Chondrocyte (in vitro differentiated cells): ENCODE results near the gene IL22. TPM values are rescaled to one million over a fixed set of nuclear protein-coding genes. Genes with fewer than 3 reads are reported as not detected.

Experiments used
- DNase-seq: peaks from one replicate; pipeline ENCODE4 v3.0.0; 2021; ENCODE audit warnings: mixed read lengths, low spot score
- H3K27ac Mint-ChIP-seq: one replicate; pipeline ENCODE4 v1.8.0; 2021; ENCODE audit warnings: mild to moderate bottlenecking, moderate library complexity, mixed read lengths; ENCODE audit not compliant: unreplicated experiment
- H3K27me3 Mint-ChIP-seq: 2 replicates; pipeline ENCODE4 v1.8.0; 2021; ENCODE audit warnings: low read depth, mixed read lengths
- H3K36me3 Mint-ChIP-seq: 2 replicates; pipeline ENCODE4 v1.8.0; 2021; ENCODE audit warnings: low read depth, mixed read lengths
- H3K4me1 Mint-ChIP-seq: 2 replicates; pipeline ENCODE4 v1.8.0; 2021; ENCODE audit warnings: low read depth, mild to moderate bottlenecking, mixed read lengths
- H3K4me3 Mint-ChIP-seq: one replicate; pipeline ENCODE4 v1.8.0; 2021; ENCODE audit warnings: mild to moderate bottlenecking, moderate library complexity, mixed read lengths; ENCODE audit not compliant: unreplicated experiment
- H3K9me3 Mint-ChIP-seq: 2 replicates; pipeline ENCODE4 v1.8.0; 2021; ENCODE audit warnings: low read depth, mixed read lengths
- total RNA-seq: library from RNA; stranded (reverse); gene quantifications from 3 replicates; pipeline ENCODE4 v1.2.1, GENCODE V29; 2021
- TF ChIP-seq, protein P1 (sequence below): fragments of 200-600 bp; sonication (generic); IDR thresholded peaks from 2 replicates; pipeline ENCODE4 v1.5.0; 2021; ENCODE audit warnings: antibody characterized with exemption, mild to moderate bottlenecking, moderate library complexity

Gene IL22
- total RNA-seq, 1 donor from 2014 or later = not detected

DNA sequence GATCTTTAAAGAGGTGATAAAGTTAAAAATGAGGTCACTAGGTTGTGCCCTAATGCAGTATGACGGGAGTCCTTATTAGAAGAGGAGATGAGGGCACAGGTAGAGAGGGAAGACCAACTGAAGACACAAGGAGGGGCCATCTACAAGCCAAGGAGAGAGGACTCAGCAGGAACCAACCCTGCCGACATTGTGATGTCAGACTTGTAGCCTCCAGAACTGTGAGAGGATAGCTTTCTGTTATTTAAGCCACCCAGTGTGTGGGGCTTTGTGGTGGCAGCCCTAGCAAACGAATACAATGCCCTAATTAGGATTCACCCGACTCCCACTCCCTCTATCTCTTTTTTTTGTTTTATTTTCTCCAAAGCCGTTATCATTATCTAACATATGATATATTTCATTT lies 19.9 kb downstream of the IL22 start:
- Mint-ChIP-seq H3K4me1 (peaks cover 28% of the 10 kb centered on the region), H3K27me3 (no peaks in the 10 kb centered on the region), H3K4me3 (no peak overlapping the region), H3K36me3 (no peaks in the 10 kb centered on the region), H3K27ac (no peak overlapping the region), H3K9me3 (no peaks in the 10 kb centered on the region)
- TF ChIP-seq, protein P1, sequence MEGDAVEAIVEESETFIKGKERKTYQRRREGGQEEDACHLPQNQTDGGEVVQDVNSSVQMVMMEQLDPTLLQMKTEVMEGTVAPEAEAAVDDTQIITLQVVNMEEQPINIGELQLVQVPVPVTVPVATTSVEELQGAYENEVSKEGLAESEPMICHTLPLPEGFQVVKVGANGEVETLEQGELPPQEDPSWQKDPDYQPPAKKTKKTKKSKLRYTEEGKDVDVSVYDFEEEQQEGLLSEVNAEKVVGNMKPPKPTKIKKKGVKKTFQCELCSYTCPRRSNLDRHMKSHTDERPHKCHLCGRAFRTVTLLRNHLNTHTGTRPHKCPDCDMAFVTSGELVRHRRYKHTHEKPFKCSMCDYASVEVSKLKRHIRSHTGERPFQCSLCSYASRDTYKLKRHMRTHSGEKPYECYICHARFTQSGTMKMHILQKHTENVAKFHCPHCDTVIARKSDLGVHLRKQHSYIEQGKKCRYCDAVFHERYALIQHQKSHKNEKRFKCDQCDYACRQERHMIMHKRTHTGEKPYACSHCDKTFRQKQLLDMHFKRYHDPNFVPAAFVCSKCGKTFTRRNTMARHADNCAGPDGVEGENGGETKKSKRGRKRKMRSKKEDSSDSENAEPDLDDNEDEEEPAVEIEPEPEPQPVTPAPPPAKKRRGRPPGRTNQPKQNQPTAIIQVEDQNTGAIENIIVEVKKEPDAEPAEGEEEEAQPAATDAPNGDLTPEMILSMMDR = no peak
- DNase-seq = no peak

DNA sequence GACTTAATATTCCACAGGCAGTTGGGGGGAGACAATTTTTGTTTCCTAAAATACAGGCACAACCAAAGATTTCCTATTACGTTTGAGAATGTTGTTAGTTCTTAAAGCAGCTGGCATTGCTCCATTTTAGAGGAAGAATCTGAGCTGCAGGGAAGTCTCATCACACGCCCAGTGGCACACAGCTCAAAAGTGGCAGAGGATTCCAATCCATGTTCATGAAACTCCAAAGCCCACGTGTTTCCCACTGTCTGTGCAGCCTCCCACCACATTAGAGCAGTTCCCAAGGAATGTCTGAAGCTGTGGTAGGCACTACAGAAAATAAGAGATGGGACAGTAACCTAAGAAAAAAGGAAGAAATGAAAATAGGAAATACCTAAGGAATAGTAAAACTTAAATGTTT lies 21.7 kb downstream of the IL22 start:
- no peaks in the 10 kb centered on the region for H3K27me3 Mint-ChIP-seq
- peak overlapping the region; percentile 90 for H3K27ac Mint-ChIP-seq
- no peak for DNase-seq
- H3K4me3 Mint-ChIP-seq = no peak overlapping the region
- H3K4me1 Mint-ChIP-seq = peaks cover 16% of the 10 kb centered on the region
- H3K36me3 Mint-ChIP-seq = no peaks in the 10 kb centered on the region
- peaks cover 1% of the 10 kb centered on the region for H3K9me3 Mint-ChIP-seq
- TF ChIP-seq, protein P1 = no peak

DNA sequence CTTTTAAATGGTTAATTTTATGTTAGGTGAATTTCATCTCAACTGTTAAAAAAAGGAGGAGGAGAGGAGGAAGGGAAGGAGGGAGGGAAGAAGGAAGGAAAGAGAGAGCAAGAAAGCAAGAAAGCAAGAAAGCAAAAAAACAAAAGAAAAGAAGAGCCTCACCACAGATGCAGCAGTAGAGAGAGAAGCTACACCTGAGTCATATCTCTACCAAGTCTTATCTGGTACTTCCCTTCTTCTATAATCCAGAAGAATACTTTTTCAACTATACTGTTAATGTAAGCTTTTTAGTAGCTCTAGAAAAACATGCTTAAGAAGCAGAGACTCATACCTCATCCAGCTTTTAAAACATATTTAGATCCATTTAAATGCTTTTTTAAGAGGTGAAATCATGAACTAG lies 22.2 kb downstream of the IL22 start:
- no peaks in the 10 kb centered on the region for H3K36me3 Mint-ChIP-seq
- H3K4me1 Mint-ChIP-seq = peaks cover 18% of the 10 kb centered on the region
- no peak for DNase-seq
- TF ChIP-seq, protein P1 = no peak
- no peaks in the 10 kb centered on the region for H3K27me3 Mint-ChIP-seq
- no peak overlapping the region for H3K27ac Mint-ChIP-seq
- peaks cover 6% of the 10 kb centered on the region for H3K9me3 Mint-ChIP-seq
- no peak overlapping the region for H3K4me3 Mint-ChIP-seq

DNA sequence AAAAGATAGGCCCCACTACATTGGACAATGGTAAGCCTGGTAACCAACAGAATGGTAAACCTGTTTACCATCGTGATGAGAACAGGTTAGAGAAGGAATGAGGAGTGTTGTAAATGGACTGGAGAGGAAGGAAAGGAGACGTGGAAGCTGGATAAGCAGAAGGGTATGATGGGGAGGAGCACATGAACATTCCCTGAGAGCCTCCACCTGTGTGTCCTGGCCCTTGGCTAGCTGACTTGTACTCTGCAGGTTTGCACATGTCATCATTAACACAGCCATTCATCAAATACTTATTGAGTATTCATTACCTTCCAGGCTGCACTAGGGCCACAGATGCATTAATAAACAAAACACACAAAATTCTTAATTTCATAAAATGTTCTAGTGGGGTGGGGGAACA lies 23.4 kb downstream of the IL22 start:
- TF ChIP-seq, protein P1 = no peak
- DNase-seq = no peak
- Mint-ChIP-seq H3K27ac (no peak overlapping the region), H3K27me3 (no peaks in the 10 kb centered on the region), H3K4me3 (no peak overlapping the region), H3K36me3 (no peaks in the 10 kb centered on the region), H3K9me3 (peaks cover 9% of the 10 kb centered on the region), H3K4me1 (peaks cover 31% of the 10 kb centered on the region)

DNA sequence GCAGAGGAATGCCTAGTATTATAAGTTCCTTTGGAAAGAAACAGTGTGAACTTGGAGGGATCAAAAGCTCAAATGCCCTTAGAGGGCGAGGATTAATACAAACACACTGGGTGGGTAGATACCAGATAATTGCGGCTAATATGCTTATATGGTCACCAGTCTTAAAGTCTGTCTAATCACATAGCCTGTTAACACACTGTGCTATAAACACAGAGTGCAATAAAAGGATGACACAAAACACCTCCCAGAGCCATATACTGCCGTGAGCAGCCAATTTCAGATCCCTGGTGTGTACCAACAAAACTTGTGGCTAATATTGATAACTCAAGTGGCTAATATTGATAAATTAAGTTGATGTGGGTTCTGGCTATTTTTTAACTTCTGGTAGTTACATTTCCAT lies 26.0 kb downstream of the IL22 start:
- Mint-ChIP-seq H3K36me3 (no peaks in the 10 kb centered on the region), H3K27me3 (no peaks in the 10 kb centered on the region), H3K9me3 (peaks cover 9% of the 10 kb centered on the region), H3K27ac (no peak overlapping the region), H3K4me3 (no peak overlapping the region), H3K4me1 (peaks cover 54% of the 10 kb centered on the region)
- TF ChIP-seq, protein P1 = no peak
- DNase-seq = no peak
